HL-60 (cell line): ENCODE data around the gene BAAT.

Experiments used
- DNase-seq, 2 experiments: peaks; one replicate each; pipeline ENCODE4 v3.0.0-alpha.2; 2010 to 2020; ENCODE audit warnings: low read depth in 1 of 2, low spot score in 1 of 2
- H3K27ac ChIP-seq: fragments of 250-450 bp; sonication (Bioruptor Pico); replicated peaks from 2 replicates; pipeline ENCODE4 v1.5.1; 2020; ENCODE audit warnings: mild to moderate bottlenecking, moderate library complexity
- H3K27me3 ChIP-seq: fragments of 250-450 bp; sonication (Bioruptor Pico); 2 replicates; pipeline ENCODE4 v1.5.1; 2021; ENCODE audit warnings: mild to moderate bottlenecking, moderate library complexity; ENCODE audit not compliant: insufficient read depth, poor library complexity, severe bottlenecking
- H3K4me3 ChIP-seq: replicated peaks from 2 replicates; pipeline ENCODE4 v1.5.1; 2011; ENCODE audit warnings: mild to moderate bottlenecking, control low read depth, low read length; ENCODE audit not compliant: insufficient read depth
- GABPA ChIP-seq: IDR thresholded peaks from 2 replicates; pipeline ENCODE4 v1.6.1; 2012; ENCODE audit warnings: low read depth
- POLR2AphosphoS5 ChIP-seq: IDR thresholded peaks from 2 replicates; pipeline ENCODE4 v1.6.1; 2012; ENCODE audit warnings: low read depth
- SPI1 ChIP-seq: IDR thresholded peaks from 2 replicates; pipeline ENCODE4 v1.6.1; 2012; ENCODE audit warnings: low read depth, mild to moderate bottlenecking, borderline replicate concordance
- TF ChIP-seq, protein P1 (sequence below): IDR thresholded peaks from one replicate; pipeline ENCODE4 v1.5.1; 2011; ENCODE audit warnings: low read length, control low read depth, inconsistent platforms; ENCODE audit not compliant: insufficient read depth
- TF ChIP-seq, protein P2 (sequence below): IDR thresholded peaks from 2 replicates; pipeline ENCODE4 v1.6.1; 2012; ENCODE audit warnings: low read depth; ENCODE audit not compliant: insufficient replicate concordance

Gene BAAT

DNA sequence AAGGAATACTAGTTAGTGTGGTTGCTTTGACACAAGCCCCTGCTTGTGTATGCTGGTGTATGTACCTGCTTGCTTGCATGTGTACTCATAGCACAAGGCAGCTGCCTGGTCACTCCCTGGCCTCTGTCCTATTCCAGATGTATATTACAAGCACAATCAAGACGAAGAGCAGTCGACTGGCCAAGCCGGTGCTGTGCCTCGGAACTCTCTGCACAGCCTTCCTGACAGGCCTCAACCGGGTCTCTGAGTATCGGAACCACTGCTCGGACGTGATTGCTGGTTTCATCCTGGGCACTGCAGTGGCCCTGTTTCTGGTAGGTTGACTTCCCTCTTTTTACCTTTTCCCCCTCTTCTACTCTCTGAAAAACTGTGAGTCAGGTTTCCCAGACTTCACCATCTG, 72.1 kb downstream of the BAAT start:
- DNase-seq: no peak
- TF ChIP-seq POLR2AphosphoS5 (no peak), GABPA (no peak), SPI1 (no peak)
- TF ChIP-seq, protein P1, sequence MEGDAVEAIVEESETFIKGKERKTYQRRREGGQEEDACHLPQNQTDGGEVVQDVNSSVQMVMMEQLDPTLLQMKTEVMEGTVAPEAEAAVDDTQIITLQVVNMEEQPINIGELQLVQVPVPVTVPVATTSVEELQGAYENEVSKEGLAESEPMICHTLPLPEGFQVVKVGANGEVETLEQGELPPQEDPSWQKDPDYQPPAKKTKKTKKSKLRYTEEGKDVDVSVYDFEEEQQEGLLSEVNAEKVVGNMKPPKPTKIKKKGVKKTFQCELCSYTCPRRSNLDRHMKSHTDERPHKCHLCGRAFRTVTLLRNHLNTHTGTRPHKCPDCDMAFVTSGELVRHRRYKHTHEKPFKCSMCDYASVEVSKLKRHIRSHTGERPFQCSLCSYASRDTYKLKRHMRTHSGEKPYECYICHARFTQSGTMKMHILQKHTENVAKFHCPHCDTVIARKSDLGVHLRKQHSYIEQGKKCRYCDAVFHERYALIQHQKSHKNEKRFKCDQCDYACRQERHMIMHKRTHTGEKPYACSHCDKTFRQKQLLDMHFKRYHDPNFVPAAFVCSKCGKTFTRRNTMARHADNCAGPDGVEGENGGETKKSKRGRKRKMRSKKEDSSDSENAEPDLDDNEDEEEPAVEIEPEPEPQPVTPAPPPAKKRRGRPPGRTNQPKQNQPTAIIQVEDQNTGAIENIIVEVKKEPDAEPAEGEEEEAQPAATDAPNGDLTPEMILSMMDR: no peak
- TF ChIP-seq, protein P2, sequence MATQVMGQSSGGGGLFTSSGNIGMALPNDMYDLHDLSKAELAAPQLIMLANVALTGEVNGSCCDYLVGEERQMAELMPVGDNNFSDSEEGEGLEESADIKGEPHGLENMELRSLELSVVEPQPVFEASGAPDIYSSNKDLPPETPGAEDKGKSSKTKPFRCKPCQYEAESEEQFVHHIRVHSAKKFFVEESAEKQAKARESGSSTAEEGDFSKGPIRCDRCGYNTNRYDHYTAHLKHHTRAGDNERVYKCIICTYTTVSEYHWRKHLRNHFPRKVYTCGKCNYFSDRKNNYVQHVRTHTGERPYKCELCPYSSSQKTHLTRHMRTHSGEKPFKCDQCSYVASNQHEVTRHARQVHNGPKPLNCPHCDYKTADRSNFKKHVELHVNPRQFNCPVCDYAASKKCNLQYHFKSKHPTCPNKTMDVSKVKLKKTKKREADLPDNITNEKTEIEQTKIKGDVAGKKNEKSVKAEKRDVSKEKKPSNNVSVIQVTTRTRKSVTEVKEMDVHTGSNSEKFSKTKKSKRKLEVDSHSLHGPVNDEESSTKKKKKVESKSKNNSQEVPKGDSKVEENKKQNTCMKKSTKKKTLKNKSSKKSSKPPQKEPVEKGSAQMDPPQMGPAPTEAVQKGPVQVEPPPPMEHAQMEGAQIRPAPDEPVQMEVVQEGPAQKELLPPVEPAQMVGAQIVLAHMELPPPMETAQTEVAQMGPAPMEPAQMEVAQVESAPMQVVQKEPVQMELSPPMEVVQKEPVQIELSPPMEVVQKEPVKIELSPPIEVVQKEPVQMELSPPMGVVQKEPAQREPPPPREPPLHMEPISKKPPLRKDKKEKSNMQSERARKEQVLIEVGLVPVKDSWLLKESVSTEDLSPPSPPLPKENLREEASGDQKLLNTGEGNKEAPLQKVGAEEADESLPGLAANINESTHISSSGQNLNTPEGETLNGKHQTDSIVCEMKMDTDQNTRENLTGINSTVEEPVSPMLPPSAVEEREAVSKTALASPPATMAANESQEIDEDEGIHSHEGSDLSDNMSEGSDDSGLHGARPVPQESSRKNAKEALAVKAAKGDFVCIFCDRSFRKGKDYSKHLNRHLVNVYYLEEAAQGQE: no peak
- Histone ChIP-seq H3K27ac (no peak overlapping the region), H3K4me3 (no peak overlapping the region), H3K27me3 (no peaks in the 10 kb centered on the region)

DNA sequence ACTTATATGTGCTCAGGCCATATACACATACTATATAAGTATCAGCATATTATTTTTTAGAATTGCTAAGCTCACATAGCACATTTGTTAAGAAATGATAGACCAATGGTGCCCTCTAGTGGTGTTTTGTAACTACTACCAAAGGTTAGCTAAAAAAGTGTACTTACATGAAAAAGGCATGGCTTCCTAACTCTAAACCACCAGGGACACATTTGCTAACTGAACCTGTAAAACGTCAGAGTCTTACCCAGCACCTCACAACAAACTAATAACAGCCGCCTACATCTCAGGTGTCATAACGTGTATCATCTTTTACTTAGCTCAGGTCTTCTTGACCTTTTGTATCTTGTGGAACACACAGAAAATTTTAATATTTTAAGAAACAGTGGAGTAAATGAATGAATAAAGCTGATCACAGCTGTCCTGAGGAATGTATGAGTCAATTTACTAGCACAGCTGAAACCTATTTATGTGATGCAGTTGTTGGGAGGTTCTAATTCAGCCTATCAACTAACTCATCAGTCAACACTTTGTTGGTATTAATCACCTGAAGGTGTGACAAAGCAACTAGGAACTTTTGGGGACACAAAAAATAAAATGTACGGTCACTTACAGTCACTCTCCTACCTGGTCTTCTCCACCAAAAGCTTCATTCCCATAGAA, 72.9 kb downstream of the BAAT start:
- TF ChIP-seq, protein P2: no peak
- no peak for TF ChIP-seq SPI1
- TF ChIP-seq POLR2AphosphoS5: no peak
- TF ChIP-seq, protein P1: peak; percentile 51
- DNase-seq: peak; percentile 17 to 54
- Histone ChIP-seq H3K27me3 (no peaks in the 10 kb centered on the region), H3K27ac (no peak overlapping the region), H3K4me3 (no peak overlapping the region)

DNA sequence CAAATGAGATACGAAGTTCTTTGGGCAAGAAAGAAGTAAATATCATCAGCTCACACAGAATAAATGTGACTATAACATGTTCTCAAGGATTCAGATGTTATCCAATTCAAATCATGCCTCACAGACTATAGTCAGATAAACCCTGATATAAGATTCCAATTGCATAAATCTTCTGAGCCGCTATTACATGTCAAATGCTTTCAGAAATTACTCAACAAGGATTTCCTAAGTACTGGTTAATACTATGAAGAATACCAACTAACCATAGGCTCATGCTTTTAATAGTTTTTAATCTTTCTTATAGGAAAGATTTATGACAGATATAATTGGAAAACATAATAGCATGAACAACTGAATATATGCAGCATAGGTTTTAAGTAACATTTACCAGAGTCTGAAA, 73.6 kb downstream of the BAAT start:
- no peak overlapping the region for H3K4me3 ChIP-seq
- no peak overlapping the region for H3K27ac ChIP-seq
- no peaks in the 10 kb centered on the region for H3K27me3 ChIP-seq
- TF ChIP-seq GABPA (no peak), POLR2AphosphoS5 (no peak), SPI1 (no peak)
- TF ChIP-seq, protein P2: no peak
- TF ChIP-seq, protein P1: no peak
- DNase-seq: no peak
